GM12874 (cell line): ENCODE measurements around the gene HSPA1B.

Experiments
- TF ChIP-seq, protein P1 (sequence below): IDR thresholded peaks from 2 replicates; pipeline ENCODE4 v1.5.1; 2011; ENCODE audit warnings: low read depth, mild to moderate bottlenecking, control low read depth, low read length, moderate library complexity; ENCODE audit not compliant: insufficient read depth

HSPA1B gene

GRCh38 chr6:31874084-31874670 lies 46.6 kb downstream of the HSPA1B start:
- TF ChIP-seq, protein P1, sequence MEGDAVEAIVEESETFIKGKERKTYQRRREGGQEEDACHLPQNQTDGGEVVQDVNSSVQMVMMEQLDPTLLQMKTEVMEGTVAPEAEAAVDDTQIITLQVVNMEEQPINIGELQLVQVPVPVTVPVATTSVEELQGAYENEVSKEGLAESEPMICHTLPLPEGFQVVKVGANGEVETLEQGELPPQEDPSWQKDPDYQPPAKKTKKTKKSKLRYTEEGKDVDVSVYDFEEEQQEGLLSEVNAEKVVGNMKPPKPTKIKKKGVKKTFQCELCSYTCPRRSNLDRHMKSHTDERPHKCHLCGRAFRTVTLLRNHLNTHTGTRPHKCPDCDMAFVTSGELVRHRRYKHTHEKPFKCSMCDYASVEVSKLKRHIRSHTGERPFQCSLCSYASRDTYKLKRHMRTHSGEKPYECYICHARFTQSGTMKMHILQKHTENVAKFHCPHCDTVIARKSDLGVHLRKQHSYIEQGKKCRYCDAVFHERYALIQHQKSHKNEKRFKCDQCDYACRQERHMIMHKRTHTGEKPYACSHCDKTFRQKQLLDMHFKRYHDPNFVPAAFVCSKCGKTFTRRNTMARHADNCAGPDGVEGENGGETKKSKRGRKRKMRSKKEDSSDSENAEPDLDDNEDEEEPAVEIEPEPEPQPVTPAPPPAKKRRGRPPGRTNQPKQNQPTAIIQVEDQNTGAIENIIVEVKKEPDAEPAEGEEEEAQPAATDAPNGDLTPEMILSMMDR, result no peak

GRCh38 chr6:31874836-31875572 lies 47.5 kb downstream of the HSPA1B start:
- TF ChIP-seq, protein P1, result no peak

DNA sequence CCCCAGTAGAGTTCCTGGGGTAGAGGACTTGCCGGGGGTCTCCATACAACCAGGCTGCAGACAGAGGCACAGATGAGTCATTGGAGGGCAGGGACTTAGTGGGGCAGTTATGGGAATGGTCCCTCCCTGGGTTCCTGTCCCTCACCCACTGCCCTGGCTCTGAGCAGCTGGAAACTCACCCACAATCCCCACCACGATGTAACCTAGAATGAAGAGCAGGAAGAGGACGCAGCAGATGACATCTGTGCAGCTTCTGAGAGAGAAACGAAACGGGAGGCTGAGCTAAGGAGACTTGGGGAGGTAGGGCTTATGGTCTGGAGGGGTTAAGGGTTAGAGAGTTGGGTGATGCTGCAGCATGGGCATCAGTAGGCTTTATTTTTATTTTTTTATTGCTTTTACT lies 48.3 kb downstream of the HSPA1B start:
- TF ChIP-seq, protein P1, result no peak

GRCh38 chr6:31876357-31876756 lies 48.8 kb downstream of the HSPA1B start:
- TF ChIP-seq, protein P1, result no peak

GRCh38 chr6:31877125-31877650 lies 49.6 kb downstream of the HSPA1B start:
- TF ChIP-seq, protein P1, result no peak

GRCh38 chr6:31877651-31878161 lies 50.2 kb downstream of the HSPA1B start:
- TF ChIP-seq, protein P1, result no peak

DNA sequence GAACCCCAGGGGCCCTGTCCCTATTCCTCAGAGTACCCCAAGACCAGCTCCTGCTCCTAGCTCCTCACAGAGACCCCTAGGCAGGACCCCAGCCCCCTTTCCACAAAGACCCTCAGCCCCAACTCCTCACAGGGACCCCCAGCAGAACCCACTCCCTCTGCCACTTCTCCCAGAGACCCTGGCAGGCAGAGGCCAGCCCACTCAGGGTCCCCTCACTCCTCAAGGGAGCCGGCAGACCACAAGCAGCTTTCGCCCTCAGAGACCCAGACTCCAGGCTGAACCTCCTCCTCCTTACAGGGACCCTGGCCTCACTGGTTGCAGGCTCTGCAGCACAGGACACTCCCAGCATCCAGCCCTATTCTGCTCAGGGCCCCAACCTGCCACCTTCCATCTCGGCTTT lies 50.7 kb downstream of the HSPA1B start:
- TF ChIP-seq, protein P1, result no peak
